Renal cortical epithelial cell (primary cell): ENCODE data around the gene PLEKHG1. TPM values are rescaled to one million over a fixed set of nuclear protein-coding genes. Genes with fewer than 3 reads are reported as not detected.

Experiments
- DNase-seq: peaks from one replicate; pipeline ENCODE4 v3.0.0-alpha.2; 2011; ENCODE audit warnings: low read depth
- total RNA-seq: library from RNA; depleted of rRNA; stranded (reverse); fragments of >200 nt; gene quantifications from 2 replicates; pipeline ENCODE4 v1.2.3, GENCODE V29; 2014

PLEKHG1 gene
- total RNA-seq: 11.1 and 13.4 TPM in 2 replicates

DNA sequence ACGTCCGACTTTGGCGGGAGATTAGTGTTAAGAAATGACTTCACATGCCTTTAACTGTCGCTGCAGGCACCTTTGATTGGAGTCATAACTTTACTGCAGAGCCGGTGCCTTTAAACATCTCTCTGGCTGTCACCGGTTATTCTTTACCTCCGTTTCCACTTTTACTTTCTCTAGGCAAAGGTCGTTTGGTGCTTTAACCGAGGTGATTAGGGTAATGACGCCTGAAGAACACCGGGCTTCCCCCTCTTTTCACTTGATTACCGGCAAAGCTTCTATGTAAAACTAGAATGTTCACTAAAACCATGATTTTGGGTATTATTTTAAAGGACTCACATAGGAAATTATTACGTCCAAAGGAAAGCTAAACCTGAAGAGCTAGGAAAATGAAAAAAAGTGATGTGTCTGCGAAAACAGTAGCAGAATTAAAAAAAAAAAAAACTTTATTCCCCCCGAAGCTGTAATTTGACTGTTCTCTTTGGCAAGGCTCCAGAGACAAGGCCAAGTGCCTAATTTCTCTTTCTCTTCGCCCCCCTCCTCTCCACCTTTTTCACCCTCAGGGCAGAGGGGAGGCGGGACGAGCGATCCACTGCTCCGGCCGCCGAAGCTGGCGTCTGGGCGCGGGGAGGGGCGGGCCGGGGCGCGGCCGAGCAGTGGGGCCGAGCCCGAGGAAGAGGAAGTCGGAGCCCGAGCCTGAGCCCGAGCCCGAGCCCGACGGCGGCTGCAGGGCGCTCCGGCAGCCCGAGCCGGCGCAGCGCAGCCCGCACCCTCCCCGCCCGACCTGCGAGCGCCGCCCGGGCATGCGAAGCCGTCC, at the start of gene PLEKHG1:
Gene PLEKHG1 (plus strand): TSS at position 687 of the 811 bp plus-strand sequence. CDS start 133,797 bp downstream, outside the sequence.
- DNase-seq: peak; percentile 47

DNA sequence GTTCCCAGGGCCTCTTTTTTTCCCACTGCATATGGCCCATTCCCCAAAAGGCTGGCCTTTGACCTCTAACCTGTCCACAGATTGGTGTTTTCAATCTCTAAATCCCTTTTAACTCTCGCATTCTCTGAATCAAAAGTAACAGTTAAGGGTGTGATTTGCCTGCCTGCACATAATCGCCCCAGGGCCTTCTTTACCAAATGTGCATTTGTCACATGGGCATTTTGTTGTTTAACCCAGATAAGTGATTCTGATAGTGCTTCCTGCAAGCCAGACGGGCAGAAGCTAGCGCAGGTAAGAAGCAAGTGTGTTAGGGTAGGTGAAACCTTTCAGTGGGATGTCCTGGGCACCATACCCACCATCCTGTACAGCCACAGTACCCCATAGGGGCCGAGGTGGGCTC, 49.4 kb upstream of the PLEKHG1 start:
- peak; percentile 53 for DNase-seq

DNA sequence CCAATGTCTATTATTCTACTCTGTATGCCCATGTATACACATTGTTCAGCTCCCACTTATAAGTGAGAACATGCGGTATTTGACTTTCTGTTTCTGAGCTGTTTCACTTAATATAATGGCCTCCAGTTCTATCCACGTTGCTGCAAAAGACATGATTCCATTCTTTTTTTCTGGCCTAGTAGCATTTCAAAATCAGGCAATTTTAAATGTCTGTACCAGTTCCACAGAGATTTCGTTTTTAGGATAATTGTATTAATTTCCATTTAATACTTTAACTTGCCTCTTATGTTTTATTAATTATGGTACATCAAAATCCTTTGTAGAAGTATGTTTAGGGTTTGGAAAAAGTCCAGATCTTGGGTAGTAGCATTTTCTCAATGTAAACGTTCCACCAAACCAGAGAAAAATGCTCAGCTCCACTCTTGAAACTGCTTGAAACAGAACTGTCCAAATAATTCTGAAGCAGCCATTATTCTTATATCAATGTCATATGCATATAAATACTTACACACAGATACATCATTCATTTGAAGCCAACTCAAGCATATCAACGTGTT, 42.6 kb upstream of the PLEKHG1 start:
- no peak for DNase-seq

DNA sequence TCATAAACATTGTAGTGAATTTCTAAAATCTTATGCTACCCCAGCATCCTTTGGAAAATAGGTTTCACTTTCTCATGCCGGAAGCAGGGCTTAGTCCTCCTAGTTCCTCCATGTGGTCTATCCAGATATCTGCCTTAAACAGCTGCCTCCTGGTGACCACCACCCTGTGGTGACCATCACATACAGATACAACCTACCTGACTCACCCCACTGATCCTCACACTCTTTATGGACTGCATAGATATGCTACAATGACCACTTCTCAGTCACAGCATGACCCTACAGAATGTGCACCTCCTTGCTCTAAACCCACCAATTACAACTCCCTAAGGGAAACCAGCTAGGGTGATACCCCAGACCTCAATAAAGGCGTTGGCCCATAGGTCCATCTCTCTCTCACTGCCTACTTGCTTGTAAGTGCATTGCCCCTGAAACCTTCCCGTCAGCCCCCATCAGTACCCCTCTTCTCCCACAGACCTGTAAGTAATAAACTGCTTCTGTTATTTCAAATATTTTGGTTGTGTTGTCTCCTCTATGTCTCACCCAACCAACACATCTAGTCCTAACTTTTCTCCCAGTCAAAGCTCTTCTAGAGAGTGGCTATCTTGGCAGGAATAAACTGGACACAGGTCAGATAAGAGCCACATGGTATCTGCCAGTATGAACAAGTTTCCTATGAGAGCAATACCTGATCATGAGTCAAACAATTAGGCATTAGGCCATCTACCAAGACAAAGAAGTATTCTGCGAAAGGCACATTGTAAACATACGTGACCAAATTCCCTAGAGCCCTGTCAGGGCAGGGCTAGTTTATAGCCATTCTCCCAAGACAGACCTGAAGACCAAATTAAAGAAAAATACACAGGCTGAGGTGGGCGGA, 39.4 kb upstream of the PLEKHG1 start:
- no peak for DNase-seq

DNA sequence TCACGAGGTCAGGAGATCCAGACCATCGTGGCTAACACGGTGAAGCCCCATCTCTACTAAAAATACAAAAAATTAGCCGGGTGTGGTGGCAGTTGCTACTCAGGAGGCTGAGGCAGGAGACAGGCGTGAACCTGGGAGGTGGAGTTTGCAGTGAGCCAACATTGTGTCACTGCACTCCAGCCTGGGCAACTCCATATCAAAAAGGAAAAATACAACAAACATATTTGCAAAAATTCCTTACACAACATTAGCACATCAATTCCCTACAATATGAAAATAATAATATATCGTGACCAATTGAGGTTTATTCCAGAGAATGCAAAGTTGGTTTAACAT, 38.8 kb upstream of the PLEKHG1 start:
- no peak for DNase-seq

DNA sequence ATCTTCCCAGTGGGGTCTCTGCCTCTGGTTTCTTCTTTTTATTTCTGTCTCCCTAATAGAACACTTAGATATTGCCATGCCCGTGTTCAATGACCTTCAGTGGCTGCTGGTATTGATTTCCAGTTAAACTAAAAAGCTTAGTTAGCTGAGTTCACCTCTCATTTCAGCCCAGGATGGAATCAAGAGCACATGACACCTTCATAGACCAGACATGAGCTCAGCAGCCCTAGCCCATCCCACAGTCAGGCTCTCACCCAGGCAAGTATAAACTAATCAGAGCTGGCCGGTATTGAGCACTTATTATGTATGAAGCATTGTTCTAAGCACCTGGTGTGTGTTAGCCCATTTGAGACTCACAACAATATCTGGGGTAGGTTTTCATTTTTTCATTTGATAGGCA, 33.7 kb upstream of the PLEKHG1 start:
- DNase-seq: no peak

DNA sequence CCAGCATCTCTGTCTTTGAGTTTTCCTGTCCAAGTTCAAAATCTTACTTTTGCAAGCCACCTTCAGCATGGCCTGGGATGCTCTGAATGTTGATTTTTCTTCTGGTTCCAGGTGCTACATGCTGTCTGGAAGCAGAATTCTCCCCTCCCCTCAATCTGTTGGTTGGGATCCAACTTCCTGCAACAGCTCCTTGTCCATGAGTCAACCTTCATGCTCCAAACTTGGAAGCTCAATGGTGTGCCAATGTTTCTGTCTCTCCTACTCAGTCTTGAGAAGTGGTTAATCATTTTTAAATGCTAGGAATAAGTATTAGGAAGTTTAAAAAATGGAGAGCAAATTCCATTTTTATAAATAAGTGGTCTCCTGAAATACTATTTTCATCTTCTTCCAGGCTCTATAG, 33.2 kb upstream of the PLEKHG1 start:
- peak; percentile 57 for DNase-seq

DNA sequence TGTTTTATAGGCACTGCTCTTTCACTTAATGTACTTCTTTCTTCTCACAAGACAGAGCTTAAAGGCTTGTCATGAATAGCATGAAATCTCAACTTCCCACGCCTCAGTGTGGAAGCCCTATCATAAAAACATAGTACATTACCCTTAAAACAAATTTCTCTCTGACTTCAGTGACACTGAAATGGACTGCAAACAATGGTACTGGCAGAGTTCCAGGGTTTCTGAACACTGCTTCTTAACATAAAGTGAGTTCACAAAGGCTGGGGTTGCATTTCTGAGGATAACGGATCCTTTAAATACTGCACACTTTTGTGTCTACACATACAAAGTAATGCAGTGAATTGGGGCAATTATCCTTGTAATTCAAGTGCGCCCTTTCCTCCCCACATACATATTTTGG, 32.3 kb upstream of the PLEKHG1 start:
- DNase-seq: peak; percentile 47

DNA sequence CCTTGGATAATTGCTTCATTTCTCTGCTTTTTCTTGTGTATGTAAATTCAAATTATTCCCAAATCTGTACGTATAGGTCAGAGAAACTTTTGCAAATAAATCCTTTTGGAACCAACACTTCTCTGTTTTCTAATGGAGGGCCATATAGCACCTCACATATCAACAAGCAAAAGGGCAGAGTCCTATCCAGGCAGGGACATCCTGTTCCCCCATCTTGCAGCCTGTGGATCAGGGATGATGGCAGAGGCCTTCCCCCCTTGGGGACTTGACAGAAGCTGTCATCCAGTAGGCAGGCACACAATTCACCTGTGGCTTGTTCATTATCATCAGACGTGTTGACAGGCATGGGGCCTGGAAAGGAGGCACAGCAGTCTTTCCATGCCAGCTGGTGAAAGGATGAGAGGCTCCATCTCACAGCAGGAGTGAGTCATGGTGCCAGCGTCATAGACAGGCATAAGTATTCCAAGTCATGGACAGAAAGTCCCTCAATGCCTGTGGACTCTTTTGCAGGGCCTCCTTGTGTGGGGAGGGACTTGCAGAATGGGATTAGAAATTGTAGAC, 31.8 kb upstream of the PLEKHG1 start:
- DNase-seq: peak; percentile 37

DNA sequence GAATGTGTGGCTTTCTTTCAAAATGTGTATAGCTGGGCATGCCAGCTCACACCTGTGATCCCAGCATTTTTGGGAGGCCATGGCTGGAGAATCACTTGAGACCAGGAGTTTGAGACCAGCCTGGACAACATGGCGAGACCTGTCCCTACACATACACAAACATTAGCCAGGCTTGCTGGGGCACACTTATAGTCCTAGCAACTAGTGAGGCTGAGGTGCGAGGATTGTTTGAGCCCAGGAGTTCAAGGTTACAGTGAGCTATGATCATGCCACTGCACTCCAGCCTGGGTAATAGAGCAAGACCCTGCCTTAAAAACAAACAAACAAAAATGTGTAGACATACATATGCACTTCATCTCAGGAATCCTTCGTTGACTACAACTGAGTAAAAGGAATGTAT, 31.1 kb upstream of the PLEKHG1 start:
- DNase-seq: no peak

DNA sequence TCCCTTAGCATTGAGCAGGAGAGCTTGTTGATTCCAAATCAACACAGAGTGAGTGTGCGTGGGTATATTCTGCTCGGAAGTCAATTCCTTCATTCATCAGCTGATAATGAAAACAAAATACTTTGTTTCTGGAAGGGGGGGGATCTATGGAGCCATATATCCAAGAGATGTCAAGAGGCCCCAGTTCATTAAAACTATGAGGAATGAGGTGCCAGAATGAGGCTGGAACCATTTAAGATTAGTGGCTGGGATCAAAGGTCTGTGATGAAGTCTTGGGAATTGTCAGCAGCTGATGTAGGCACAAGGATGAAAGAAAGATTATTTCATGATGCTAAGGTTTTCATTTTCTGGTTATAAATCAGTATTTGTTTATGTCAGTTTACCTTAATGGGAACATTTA, 30.5 kb upstream of the PLEKHG1 start:
- no peak for DNase-seq

DNA sequence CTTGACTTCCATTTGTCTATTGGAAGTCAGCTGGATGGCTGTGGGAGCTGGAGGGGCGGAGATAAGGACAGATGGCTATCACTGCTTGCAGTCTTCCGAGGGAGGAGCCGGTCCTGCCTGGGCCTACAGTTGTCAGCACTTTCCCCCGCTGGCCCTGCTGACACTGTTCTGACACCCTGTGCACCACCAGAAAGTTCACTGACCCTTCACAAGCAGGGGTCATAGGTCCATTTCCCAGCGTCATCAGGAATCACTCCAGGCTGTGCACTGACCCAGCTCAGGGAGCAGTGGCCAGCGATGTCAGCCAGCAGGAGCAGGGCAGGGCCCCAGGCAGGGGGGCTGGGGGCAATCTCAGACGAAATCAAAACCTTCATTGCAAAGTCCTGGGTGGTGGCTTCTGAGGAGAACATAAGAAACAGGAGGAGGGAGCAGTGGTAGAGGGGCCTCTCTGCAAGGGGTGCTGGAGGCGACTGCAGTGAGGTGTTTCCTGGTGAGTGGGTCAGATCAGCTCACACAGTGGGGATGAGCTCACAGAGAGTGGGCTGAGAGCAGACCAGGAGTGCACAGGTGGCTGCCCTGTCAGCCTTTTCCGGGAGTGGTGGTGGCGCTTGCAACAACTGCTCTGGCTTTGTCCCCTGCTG, 26.5 kb upstream of the PLEKHG1 start:
- DNase-seq: no peak

DNA sequence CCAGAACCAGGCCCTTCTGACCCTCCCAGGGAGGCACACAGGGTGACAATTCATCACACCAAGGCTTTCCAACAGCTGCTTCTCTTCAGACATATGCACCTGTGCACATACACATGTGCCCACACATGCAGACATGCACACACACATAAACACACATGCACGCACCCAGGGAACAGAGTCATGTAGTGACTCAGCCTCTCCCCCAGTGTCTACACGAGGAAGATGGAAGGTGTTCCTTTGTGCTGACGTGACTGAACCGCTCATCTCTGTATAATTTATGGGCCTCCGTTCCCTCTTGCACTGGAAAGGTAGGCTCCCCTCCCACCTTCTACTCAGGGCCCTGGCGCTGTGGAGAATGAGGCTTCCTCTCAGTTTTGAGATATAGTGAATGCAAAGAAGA, 23.8 kb upstream of the PLEKHG1 start:
- no peak for DNase-seq

DNA sequence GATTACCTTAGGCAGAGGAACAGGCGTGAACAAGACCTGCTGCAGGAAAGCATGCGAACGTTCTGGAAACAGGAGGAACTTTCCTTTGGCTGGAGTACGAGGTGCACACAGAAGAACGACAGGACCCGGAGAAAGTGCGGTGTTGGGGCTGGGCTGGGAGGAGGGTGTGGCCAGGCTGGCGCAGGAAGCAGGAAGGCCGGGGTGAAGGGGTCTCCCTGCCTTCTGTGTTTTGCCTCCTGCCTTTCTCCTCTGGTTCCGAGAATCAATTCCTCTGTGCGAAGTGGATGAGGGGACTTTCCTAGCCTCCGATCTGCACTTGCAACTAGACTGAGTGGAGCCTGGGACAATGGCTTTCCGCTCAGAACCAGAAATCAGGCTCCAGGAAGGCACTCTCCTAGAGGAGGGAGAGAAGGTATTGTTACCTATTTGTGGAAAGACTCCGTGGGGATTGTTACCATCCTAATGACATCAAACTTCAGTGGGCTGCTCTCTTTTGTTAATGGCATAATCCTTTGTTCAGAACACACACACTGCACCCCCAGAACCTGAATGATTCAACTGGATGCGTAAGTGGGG, 22.9 kb upstream of the PLEKHG1 start:
- DNase-seq: no peak

DNA sequence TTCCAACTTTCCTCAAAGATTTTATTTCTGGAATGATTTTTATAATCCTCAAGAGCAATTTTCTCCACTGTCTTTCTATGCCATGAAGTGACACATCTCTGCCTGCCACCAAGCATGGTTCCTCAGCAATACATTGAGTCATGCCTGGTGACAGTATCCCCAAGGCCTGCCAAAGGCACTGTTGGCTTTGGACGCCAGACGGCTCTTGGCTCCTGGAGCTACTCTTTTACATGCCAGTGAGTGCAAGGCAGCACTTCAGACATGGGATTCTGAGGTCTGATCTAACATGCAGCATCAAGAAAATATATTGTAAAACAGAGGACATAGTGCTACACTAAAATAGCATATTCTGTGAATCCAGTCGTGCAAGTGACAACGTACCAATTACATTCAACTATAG, 20.1 kb upstream of the PLEKHG1 start:
- no peak for DNase-seq

DNA sequence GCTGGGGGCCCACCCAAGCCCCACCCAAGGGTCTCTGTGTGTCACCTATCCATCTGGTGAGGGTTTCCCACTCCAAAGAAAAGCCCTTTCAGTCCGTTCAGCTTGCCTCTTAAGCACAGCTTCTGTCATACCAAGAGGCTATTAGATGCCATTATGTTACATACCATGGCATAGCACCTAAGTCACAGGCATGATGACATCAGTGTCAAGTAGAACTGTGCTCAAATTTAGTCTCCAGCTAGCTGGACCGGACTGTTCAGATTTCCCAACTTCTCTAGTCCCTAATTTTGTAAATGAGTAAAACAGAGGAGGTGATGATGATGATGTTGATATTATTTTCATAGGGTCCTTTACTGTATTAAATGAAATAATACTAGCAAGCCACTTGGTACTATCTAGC, 19.2 kb upstream of the PLEKHG1 start:
- no peak for DNase-seq

DNA sequence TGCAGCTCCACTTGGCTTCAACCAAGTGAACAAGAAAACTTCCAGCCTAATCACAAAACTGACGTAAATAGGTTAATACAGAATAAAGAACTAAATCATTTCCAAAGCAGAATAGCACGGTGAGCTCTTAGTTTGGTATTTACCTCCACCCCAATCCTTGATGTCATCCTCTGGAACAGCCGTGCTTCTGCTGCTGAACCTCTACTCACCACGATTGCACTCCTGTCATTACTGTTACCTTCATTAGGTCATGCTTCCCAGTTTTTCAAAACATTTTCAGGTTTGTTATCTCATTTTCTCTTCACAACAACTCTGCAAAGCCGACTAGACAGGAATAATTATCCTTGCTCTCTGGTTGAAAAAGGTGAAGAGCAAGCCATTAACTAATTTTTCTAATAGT, 15.6 kb upstream of the PLEKHG1 start:
- no peak for DNase-seq

DNA sequence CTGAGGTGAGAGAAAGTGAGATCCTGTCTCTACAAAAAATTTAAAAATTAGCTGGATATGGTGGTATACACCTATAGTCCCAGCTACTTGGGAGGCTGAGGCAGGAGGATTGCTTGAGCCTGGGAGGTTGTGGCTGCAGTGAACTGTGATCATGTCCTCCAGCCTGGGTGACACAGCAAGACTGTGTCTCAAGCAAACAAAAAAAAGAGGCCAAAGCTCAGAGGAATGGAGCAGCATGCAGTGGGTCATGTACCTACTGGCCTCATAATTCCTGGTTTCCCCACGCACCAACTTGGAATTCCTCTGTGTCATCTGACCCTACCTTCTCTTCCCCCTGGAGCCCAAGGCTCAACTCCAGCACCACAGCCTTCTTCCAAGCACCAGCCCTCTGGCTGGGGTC, 15.1 kb upstream of the PLEKHG1 start:
- DNase-seq: no peak

DNA sequence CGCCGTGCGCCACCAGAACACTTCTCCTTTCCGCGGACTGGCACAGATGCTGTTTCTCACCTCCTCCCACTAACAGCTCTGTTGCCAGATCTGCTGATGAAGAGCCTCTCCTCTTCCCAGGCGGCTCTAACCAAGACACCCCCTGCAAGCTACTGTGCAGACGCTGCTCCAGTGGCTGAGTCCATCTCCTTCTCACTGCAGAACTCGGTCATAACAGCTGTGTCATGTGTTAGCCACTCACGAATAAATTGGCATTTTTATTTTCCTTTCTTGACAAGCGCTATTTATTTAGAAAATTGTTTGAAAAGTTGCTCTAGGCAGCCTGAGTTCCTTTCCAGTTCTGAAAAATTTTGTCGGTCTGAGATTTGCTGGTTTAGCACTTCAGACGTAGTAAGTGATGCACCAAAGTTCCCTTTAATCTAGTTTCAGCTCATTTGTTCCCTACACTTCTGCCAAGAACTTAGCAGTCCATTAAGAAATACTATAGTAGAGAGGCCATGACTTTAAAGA, 12.8 kb upstream of the PLEKHG1 start:
- DNase-seq: no peak

DNA sequence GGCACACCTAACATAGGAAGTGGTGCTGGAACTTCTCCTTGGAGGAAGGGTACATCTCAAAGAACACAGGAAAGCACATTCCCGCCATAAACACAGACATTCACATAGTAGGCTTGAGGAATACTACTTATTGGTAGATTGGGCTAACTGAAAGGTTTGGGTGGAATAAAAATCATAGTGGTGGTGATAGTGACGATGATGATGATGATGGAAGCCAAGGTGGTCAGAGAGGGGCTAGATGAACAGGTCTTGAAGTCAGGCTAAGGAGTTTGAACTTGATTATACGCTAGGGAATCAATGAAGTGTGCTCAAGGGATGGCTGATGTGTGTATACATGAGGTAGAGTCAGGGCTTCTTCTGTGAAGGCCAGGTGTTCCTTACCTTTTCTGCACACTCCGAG, 12.0 kb upstream of the PLEKHG1 start:
- DNase-seq: no peak

DNA sequence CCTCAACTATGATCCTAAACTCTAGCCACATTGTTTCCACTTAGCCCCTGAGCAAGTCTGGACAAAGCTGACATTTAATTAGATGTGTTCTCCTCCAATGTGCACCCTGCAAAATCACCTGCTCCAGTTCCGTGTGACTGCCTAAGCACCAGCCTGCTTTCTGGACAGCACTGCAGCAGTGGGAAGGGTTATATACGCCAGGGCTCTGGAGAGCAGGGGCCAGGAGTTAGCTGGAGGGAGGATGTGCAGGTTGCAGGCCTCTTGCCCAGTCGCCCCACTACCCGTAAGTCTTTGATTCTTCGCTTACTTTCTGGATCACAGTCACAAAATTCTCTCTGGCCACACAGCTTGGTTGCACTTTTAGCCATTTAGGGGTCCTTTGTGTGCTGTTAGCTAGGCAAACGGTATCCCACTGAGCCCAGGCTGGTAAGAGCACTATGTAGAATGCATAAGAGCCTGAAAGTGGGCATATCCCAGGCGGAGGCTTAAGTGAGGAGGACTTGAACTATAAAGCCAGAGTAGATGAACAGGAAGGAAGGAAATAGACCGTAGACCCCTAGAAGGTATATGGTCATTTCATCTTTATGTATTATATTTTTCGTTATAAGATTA, 10.7 kb upstream of the PLEKHG1 start:
- DNase-seq: no peak
